GM23338 (cell line): Measurements from ENCODE around the gene LYST. TPM values are rescaled to one million over a fixed set of nuclear protein-coding genes. Genes with fewer than 3 reads are reported as not detected.

Experiments
- ATAC-seq: fragments of 200-7000 bp; cut with Tn5 transposase; 3 replicates; pipeline ENCODE4 v1.9.1; 2020
- DNase-seq: peaks from one replicate; pipeline ENCODE4 v3.0.0-alpha.2; 2015; ENCODE audit warnings: low spot score
- H2AFZ ChIP-seq: fragments of 200-600 bp; sonication (generic); 2 replicates; pipeline ENCODE4 v1.8.0; 2016; ENCODE audit warnings: antibody characterized with exemption, mild to moderate bottlenecking, moderate library complexity
- H3F3A ChIP-seq: fragments of 200-600 bp; sonication (generic); replicated peaks from 2 replicates; pipeline ENCODE4 v1.8.0; 2017; ENCODE audit warnings: antibody characterized with exemption, mixed run types, low read depth
- H3K27ac ChIP-seq: fragments of 200-600 bp; sonication (generic); 2 replicates; pipeline ENCODE4 v1.6.1; 2016; ENCODE audit warnings: low read depth
- H3K27me3 ChIP-seq: fragments of 200-600 bp; sonication (generic); 2 replicates; pipeline ENCODE4 v1.8.0; 2016; ENCODE audit warnings: mild to moderate bottlenecking, mixed run types, moderate library complexity; ENCODE audit not compliant: insufficient read depth
- H3K36me3 ChIP-seq: fragments of 200-600 bp; sonication (generic); 2 replicates; pipeline ENCODE4 v1.8.0; 2016; ENCODE audit warnings: mild to moderate bottlenecking; ENCODE audit not compliant: insufficient read depth
- H3K4me1 ChIP-seq: fragments of 200-600 bp; sonication (generic); 2 replicates; pipeline ENCODE4 v1.8.0; 2016; ENCODE audit warnings: mild to moderate bottlenecking, moderate library complexity; ENCODE audit not compliant: insufficient read depth
- H3K4me2 ChIP-seq: fragments of 200-600 bp; sonication (generic); 2 replicates; pipeline ENCODE4 v1.7.1; 2017; ENCODE audit warnings: mixed run types
- H3K4me3 ChIP-seq: fragments of 200-600 bp; sonication (generic); 2 replicates; pipeline ENCODE4 v1.6.1; 2016; ENCODE audit warnings: mixed run types
- H3K79me2 ChIP-seq: fragments of 200-600 bp; sonication (generic); replicated peaks from 2 replicates; pipeline ENCODE4 v1.8.0; 2017; ENCODE audit warnings: mild to moderate bottlenecking; ENCODE audit not compliant: insufficient read depth
- H3K9me2 ChIP-seq: fragments of 200-600 bp; sonication (generic); 2 replicates; pipeline ENCODE4 v1.8.0; 2017; ENCODE audit not compliant: insufficient read depth
- H4K20me1 ChIP-seq: fragments of 200-600 bp; sonication (generic); replicated peaks from 2 replicates; pipeline ENCODE4 v1.8.0; 2017; ENCODE audit warnings: mild to moderate bottlenecking; ENCODE audit not compliant: insufficient read depth
- H3K27ac Mint-ChIP-seq: 2 replicates; pipeline ENCODE4 v1.8.0; 2020; ENCODE audit warnings: inconsistent platforms, mild to moderate bottlenecking, moderate library complexity, mixed read lengths
- H3K27me3 Mint-ChIP-seq: 3 replicates; pipeline ENCODE4 v1.8.0; 2022; ENCODE audit warnings: low read depth, mild to moderate bottlenecking, moderate library complexity, mixed read lengths, inconsistent platforms; ENCODE audit not compliant: insufficient read depth, poor library complexity
- H3K36me3 Mint-ChIP-seq: 3 replicates; pipeline ENCODE4 v1.8.0; 2021; ENCODE audit warnings: low read depth, mild to moderate bottlenecking, inconsistent platforms, moderate library complexity, mixed read lengths
- H3K4me1 Mint-ChIP-seq: 3 replicates; pipeline ENCODE4 v1.8.0; 2020; ENCODE audit warnings: mild to moderate bottlenecking, inconsistent platforms, mixed read lengths
- H3K4me3 Mint-ChIP-seq: 3 replicates; pipeline ENCODE4 v1.8.0; 2021; ENCODE audit warnings: moderate library complexity, mild to moderate bottlenecking, inconsistent platforms, mixed read lengths
- H3K9me3 Mint-ChIP-seq: 3 replicates; pipeline ENCODE4 v1.8.0; 2020; ENCODE audit warnings: moderate library complexity, mild to moderate bottlenecking, inconsistent platforms, mixed read lengths
- CREB1 ChIP-seq: fragments of 250-450 bp; sonication (Bioruptor Pico); IDR thresholded peaks from 2 replicates; pipeline ENCODE4 v1.5.0; 2020; ENCODE audit warnings: low read depth, mild to moderate bottlenecking, moderate library complexity
- CTCF ChIP-seq, 2 experiments: fragments of 200-600 bp in 1 of 2; sonication (generic) in 1 of 2; conservative IDR thresholded peaks; 2 replicates each; pipeline versions ENCODE4 v1.5.1 to v1.6.1; 2016 to 2017; ENCODE audit warnings: antibody characterized with exemption in 2 of 2, low read depth in 2 of 2, mild to moderate bottlenecking in 2 of 2, moderate library complexity in 1 of 2
- EZH2 ChIP-seq: fragments of 200-600 bp; sonication (generic); IDR thresholded peaks from one replicate; pipeline ENCODE4 v1.8.0; 2017; ENCODE audit warnings: antibody characterized with exemption, mild to moderate bottlenecking, low read depth; ENCODE audit not compliant: unreplicated experiment
- EZH2phosphoT487 ChIP-seq: fragments of 200-600 bp; sonication (generic); IDR thresholded peaks from one replicate; pipeline ENCODE4 v1.8.1; 2018; ENCODE audit warnings: antibody characterized with exemption; ENCODE audit not compliant: unreplicated experiment
- JUNB ChIP-seq: IDR thresholded peaks from one replicate; pipeline ENCODE4 v1.6.1; 2016; ENCODE audit warnings: antibody characterized with exemption; ENCODE audit not compliant: unreplicated experiment
- NANOG ChIP-seq: IDR thresholded peaks from 2 replicates; pipeline ENCODE4 v1.6.1; 2016; ENCODE audit warnings: antibody characterized with exemption, borderline replicate concordance
- POLR2AphosphoS5 ChIP-seq: IDR thresholded peaks from 2 replicates; pipeline ENCODE4 v1.6.1; 2016; ENCODE audit warnings: antibody characterized with exemption, low read depth
- REST ChIP-seq: IDR thresholded peaks from one replicate; pipeline ENCODE4 v1.6.1; 2018; ENCODE audit warnings: antibody characterized with exemption; ENCODE audit not compliant: unreplicated experiment
- ZNF114 ChIP-seq: fragments of 250-450 bp; sonication (Bioruptor Pico); IDR thresholded peaks from 2 replicates; pipeline ENCODE4 v1.5.0; 2020; ENCODE audit warnings: mild to moderate bottlenecking, moderate library complexity
- ZNF331 ChIP-seq: fragments of 250-450 bp; sonication (Bioruptor Pico); IDR thresholded peaks from 2 replicates; pipeline ENCODE4 v1.5.0; 2020; ENCODE audit warnings: low read depth, mild to moderate bottlenecking, moderate library complexity
- polyA plus RNA-seq: library from polyadenylated mRNA; unstranded; fragments of >200 nt; fragmentation: Nextera tagmentation; extraction: Ambion mirVana; gene quantifications from 2 replicates; pipeline ENCODE4 v1.2.1, GENCODE V29; 2016
- total RNA-seq: library from RNA; depleted of rRNA; stranded (reverse); fragments of >200 nt; shearing (Covaris generic); gene quantifications from 2 replicates; pipeline ENCODE4 v1.2.3, GENCODE V29; 2014
- TF ChIP-seq, protein P1 (sequence below): IDR thresholded peaks from 2 replicates; pipeline ENCODE4 v1.6.1; 2016; ENCODE audit warnings: antibody characterized with exemption

The LYST gene
- total and polyA plus RNA-seq, 2 experiments from 2014 or later: 0.21 to 1.0 TPM

- Mint-ChIP-seq H3K4me3 (no peak overlapping the region), H3K9me3 (no peaks in the 10 kb centered on the region), H3K36me3 (no peaks in the 10 kb centered on the region), H3K27ac (no peak overlapping the region), H3K4me1 (no peaks in the 10 kb centered on the region), H3K27me3 (no peaks in the 10 kb centered on the region)
- no peaks in the 10 kb centered on the region for H3F3A ChIP-seq
- no peaks in the 10 kb centered on the region for H4K20me1 ChIP-seq
- no peak for ATAC-seq
- H3K79me2 ChIP-seq: no peaks in the 10 kb centered on the region
- no peak overlapping the region for H3K4me3 ChIP-seq
- no peaks in the 10 kb centered on the region for H3K9me2 ChIP-seq
- H3K36me3 ChIP-seq: no peaks in the 10 kb centered on the region
- no peak for DNase-seq
- no peaks in the 10 kb centered on the region for H3K27me3 ChIP-seq
- TF ChIP-seq POLR2AphosphoS5: no peak
- no peak for TF ChIP-seq CREB1 (CRISPR knock-in tag)
- H3K4me2 ChIP-seq: no peak overlapping the region
- H3K27ac ChIP-seq: no peak overlapping the region
- H3K4me1 ChIP-seq: no peaks in the 10 kb centered on the region
- no peak overlapping the region for H2AFZ ChIP-seq
Observed at GRCh38 chr1:235799264-235799663, 67.4 kb downstream of the LYST start.

- Histone ChIP-seq H3K4me3 (no peak overlapping the region), H3K27me3 (no peaks in the 10 kb centered on the region), H3K27ac (no peak overlapping the region), H2AFZ (no peak overlapping the region; the same call in 1 of the 2 replicates), H4K20me1 (no peaks in the 10 kb centered on the region), H3K4me2 (no peak overlapping the region), H3K36me3 (no peaks in the 10 kb centered on the region), H3K4me1 (no peaks in the 10 kb centered on the region), H3K9me2 (no peaks in the 10 kb centered on the region), H3K79me2 (no peaks in the 10 kb centered on the region), H3F3A (no peaks in the 10 kb centered on the region)
- Mint-ChIP-seq H3K4me3 (no peak overlapping the region), H3K9me3 (no peaks in the 10 kb centered on the region), H3K36me3 (no peaks in the 10 kb centered on the region), H3K27me3 (no peaks in the 10 kb centered on the region), H3K27ac (no peak overlapping the region; the same call in 1 of the 2 replicates), H3K4me1 (no peaks in the 10 kb centered on the region)
- ATAC-seq: no peak
- DNase-seq: no peak
- no peak for TF ChIP-seq POLR2AphosphoS5
- no peak for TF ChIP-seq EZH2
- no peak for TF ChIP-seq ZNF114 (CRISPR knock-in tag)
- TF ChIP-seq EZH2phosphoT487: no peak
- no peak for TF ChIP-seq JUNB
- no peak for TF ChIP-seq CTCF (conservative IDR thresholded peaks at IDR 0.05; ENCODE audit: low read depth in 2 of 2)
- TF ChIP-seq NANOG: no peak
- TF ChIP-seq REST: no peak
- no peak for TF ChIP-seq ZNF331 (CRISPR knock-in tag)
- TF ChIP-seq, protein P1, sequence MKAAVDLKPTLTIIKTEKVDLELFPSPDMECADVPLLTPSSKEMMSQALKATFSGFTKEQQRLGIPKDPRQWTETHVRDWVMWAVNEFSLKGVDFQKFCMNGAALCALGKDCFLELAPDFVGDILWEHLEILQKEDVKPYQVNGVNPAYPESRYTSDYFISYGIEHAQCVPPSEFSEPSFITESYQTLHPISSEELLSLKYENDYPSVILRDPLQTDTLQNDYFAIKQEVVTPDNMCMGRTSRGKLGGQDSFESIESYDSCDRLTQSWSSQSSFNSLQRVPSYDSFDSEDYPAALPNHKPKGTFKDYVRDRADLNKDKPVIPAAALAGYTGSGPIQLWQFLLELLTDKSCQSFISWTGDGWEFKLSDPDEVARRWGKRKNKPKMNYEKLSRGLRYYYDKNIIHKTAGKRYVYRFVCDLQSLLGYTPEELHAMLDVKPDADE: no peak
- TF ChIP-seq CREB1 (CRISPR knock-in tag): no peak
Observed at GRCh38 chr1:235791532-235792060, 75.1 kb downstream of the LYST start.
